B cell (primary cell): ENCODE data around the gene IGF1R.

Experiments used
- EZH2 ChIP-seq: IDR thresholded peaks from 2 replicates; pipeline ENCODE4 v1.6.1; 2012; ENCODE audit warnings: borderline replicate concordance, low read depth, mild to moderate bottlenecking, moderate library complexity, low read length; ENCODE audit not compliant: insufficient read depth, poor library complexity, severe bottlenecking
- TF ChIP-seq, protein P1 (sequence below): fragments of 200-600 bp; IDR thresholded peaks from one replicate; pipeline ENCODE4 v1.8.0; 2022; ENCODE audit warnings: antibody characterized with exemption, mild to moderate bottlenecking

DNA sequence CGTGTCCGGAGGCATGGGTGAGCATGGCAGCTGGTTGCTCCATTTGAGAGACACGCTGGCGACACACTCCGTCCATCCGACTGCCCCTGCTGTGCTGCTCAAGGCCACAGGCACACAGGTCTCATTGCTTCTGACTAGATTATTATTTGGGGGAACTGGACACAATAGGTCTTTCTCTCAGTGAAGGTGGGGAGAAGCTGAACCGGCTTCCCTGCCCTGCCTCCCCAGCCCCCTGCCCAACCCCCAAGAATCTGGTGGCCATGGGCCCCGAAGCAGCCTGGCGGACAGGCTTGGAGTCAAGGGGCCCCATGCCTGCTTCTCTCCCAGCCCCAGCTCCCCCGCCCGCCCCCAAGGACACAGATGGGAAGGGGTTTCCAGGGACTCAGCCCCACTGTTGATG is 309.7 kb downstream of the IGF1R start:
- TF ChIP-seq, protein P1, sequence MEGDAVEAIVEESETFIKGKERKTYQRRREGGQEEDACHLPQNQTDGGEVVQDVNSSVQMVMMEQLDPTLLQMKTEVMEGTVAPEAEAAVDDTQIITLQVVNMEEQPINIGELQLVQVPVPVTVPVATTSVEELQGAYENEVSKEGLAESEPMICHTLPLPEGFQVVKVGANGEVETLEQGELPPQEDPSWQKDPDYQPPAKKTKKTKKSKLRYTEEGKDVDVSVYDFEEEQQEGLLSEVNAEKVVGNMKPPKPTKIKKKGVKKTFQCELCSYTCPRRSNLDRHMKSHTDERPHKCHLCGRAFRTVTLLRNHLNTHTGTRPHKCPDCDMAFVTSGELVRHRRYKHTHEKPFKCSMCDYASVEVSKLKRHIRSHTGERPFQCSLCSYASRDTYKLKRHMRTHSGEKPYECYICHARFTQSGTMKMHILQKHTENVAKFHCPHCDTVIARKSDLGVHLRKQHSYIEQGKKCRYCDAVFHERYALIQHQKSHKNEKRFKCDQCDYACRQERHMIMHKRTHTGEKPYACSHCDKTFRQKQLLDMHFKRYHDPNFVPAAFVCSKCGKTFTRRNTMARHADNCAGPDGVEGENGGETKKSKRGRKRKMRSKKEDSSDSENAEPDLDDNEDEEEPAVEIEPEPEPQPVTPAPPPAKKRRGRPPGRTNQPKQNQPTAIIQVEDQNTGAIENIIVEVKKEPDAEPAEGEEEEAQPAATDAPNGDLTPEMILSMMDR: no peak
- TF ChIP-seq EZH2: no peak
